Stimulated activated CD4-positive, alpha-beta T cell treated with anti-CD3 and anti-CD28 coated beads, Interleukin-1b, Interleukin-23, amount 100 ng/mL, for 4 hours (primary cell): ENCODE measurements around the gene GPR17.

Source experiments
- DNase-seq, 2 donors: peaks; one replicate each; pipeline ENCODE4 v3.0.0-alpha.2; 2020; ENCODE audit warnings: low read depth in 2 of 2

The GPR17 gene

GRCh38 chr2:127614731-127615130, 31.2 kb upstream of the GPR17 start:
- DNase-seq, result no peak

- no peak for DNase-seq
These were observed 30.3 kb upstream of the GPR17 start for GRCh38 chr2:127615511-127616166.

GRCh38 chr2:127618551-127619202, 27.3 kb upstream of the GPR17 start:
- DNase-seq, result no peak

- no peak for DNase-seq
These were observed 26.8 kb upstream of the GPR17 start for GRCh38 chr2:127619203-127619590.

- DNase-seq, result no peak
These were observed 25.9 kb upstream of the GPR17 start for GRCh38 chr2:127619877-127620705.

- DNase-seq, result no peak
These were observed 25.1 kb upstream of the GPR17 start for GRCh38 chr2:127620866-127621265.

- DNase-seq, result no peak
These were observed 23.9 kb upstream of the GPR17 start for GRCh38 chr2:127621981-127622431.

GRCh38 chr2:127622561-127623387, 23.2 kb upstream of the GPR17 start:
- no peak for DNase-seq

GRCh38 chr2:127623388-127624319, 22.3 kb upstream of the GPR17 start:
- no peak for DNase-seq

- no peak for DNase-seq
These were observed 21.6 kb upstream of the GPR17 start for GRCh38 chr2:127624320-127624755.

GRCh38 chr2:127624756-127625571, 21.0 kb upstream of the GPR17 start:
- DNase-seq, result no peak

GRCh38 chr2:127625572-127625951, 20.4 kb upstream of the GPR17 start:
- no peak for DNase-seq

- no peak for DNase-seq
These were observed 19.8 kb upstream of the GPR17 start for GRCh38 chr2:127626175-127626574.

- no peak for DNase-seq
These were observed 18.8 kb upstream of the GPR17 start for GRCh38 chr2:127626917-127627739.

GRCh38 chr2:127627740-127628571, 18.0 kb upstream of the GPR17 start:
- DNase-seq, result no peak

GRCh38 chr2:127628767-127629614, 17.0 kb upstream of the GPR17 start:
- DNase-seq, result no peak

- no peak for DNase-seq
These were observed 16.3 kb upstream of the GPR17 start for GRCh38 chr2:127629637-127630036.
